Endothelial cell of umbilical vein (primary cell): Measurements from ENCODE around the gene SETD3. TPM values are rescaled to one million over a fixed set of nuclear protein-coding genes. Genes with fewer than 3 reads are reported as not detected.

Source experiments
- BruUV-seq: library from RNA; stranded (reverse); fragments of 400-500 nt; replicated peaks from 2 replicates; lab custom pipeline; 2021; lab: Mats Ljungman, UMichigan
- CTCF ChIA-PET: fragments of 300-600, 350-600 bp; sonication (Branson Sonifier 250); formaldehyde crosslinking; loops from one replicate; lab custom pipeline; 2021; ENCODE audit warnings: antibody characterized with exemption, inconsistent platforms; lab: Charles Lee
- POLR2A ChIA-PET: fragments of 300-600, 350-600 bp; sonication (Branson Sonifier 250); formaldehyde crosslinking; loops from one replicate; lab custom pipeline; 2021; ENCODE audit warnings: antibody characterized with exemption, inconsistent platforms; lab: Charles Lee
- DNase-seq: peaks from one replicate; pipeline ENCODE4 v3.0.0-alpha.2; 2011; ENCODE audit warnings: low read depth, low spot score
- FAIRE-seq: peaks from 2 replicates; lab custom pipeline; 2011; peaks lifted over from hg19 to GRCh38; lab: Jason Lieb, UNC
- H2AFZ ChIP-seq: 2 replicates; pipeline ENCODE4 v1.6.0; 2012; ENCODE audit warnings: low read depth, low read length, control low read depth, inconsistent platforms
- H3K27ac ChIP-seq: 2 replicates; pipeline ENCODE4 v1.5.1; 2011; ENCODE audit warnings: low read depth, mild to moderate bottlenecking, control low read depth, low read length, moderate library complexity; ENCODE audit not compliant: insufficient read depth
- H3K27me3 ChIP-seq, 2 experiments: 2 replicates each; pipeline versions ENCODE4 v1.6.0 to v1.6.1; 2011; ENCODE audit warnings: low read length in 2 of 2, mixed read lengths in 1 of 2; ENCODE audit not compliant: control insufficient read depth in 2 of 2, insufficient read depth in 2 of 2
- H3K36me3 ChIP-seq, 2 experiments: 2 replicates in 1 of 2; 3 replicates in 1 of 2; pipeline ENCODE4 v1.5.1; 2011; ENCODE audit warnings: low read length in 2 of 2, mild to moderate bottlenecking in 1 of 2, moderate library complexity in 1 of 2; ENCODE audit not compliant: control insufficient read depth in 2 of 2, insufficient read depth in 2 of 2; ENCODE audit errors: extremely low read depth in 1 of 2
- H3K4me1 ChIP-seq: 3 replicates; pipeline ENCODE4 v1.5.1; 2011; ENCODE audit warnings: mild to moderate bottlenecking, low read length; ENCODE audit not compliant: control insufficient read depth, insufficient read depth; ENCODE audit errors: extremely low read depth
- H3K4me2 ChIP-seq: 2 replicates; pipeline ENCODE4 v1.6.1; 2011; ENCODE audit warnings: low read length, control low read depth, mixed read lengths; ENCODE audit not compliant: insufficient read depth
- H3K4me3 ChIP-seq, 3 experiments: fragments of 200-600 bp in 1 of 3; sonication (generic), shearing (Covaris generic) in 1 of 3; replicated peaks in 1 of 3; 2 replicates each; pipeline ENCODE4 v1.5.1; 2011 to 2016; ENCODE audit warnings: control low read depth in 3 of 3, low read length in 3 of 3, mild to moderate bottlenecking in 2 of 3, inconsistent platforms in 1 of 3, low read depth in 1 of 3, moderate library complexity in 1 of 3; ENCODE audit not compliant: insufficient read depth in 1 of 3
- H3K79me2 ChIP-seq: 2 replicates; pipeline ENCODE4 v1.6.0; 2012; ENCODE audit warnings: low read length, inconsistent platforms; ENCODE audit not compliant: control insufficient read depth, insufficient read depth
- H3K9ac ChIP-seq: replicated peaks from 2 replicates; pipeline ENCODE3; 2011; ENCODE audit warnings: low read length, control low read depth; ENCODE audit not compliant: insufficient read depth; ENCODE audit errors: extremely low read depth
- H3K9me1 ChIP-seq: replicated peaks from 3 replicates; pipeline ENCODE4 v1.6.0; 2011; ENCODE audit warnings: mild to moderate bottlenecking, low read length; ENCODE audit not compliant: control insufficient read depth, insufficient read depth; ENCODE audit errors: extremely low read depth
- H3K9me3 ChIP-seq: replicated peaks from 2 replicates; pipeline ENCODE4 v1.5.1; 2012; ENCODE audit warnings: low read length, inconsistent platforms; ENCODE audit not compliant: control insufficient read depth, insufficient read depth
- H4K20me1 ChIP-seq: replicated peaks from 2 replicates; pipeline ENCODE3; 2011; ENCODE audit warnings: mild to moderate bottlenecking, low read length; ENCODE audit not compliant: control insufficient read depth, insufficient read depth; ENCODE audit errors: extremely low read depth
- CTCF ChIP-seq, 2 donors: IDR thresholded peaks; 1 replicate in 1 of 2; 2 replicates in 1 of 2; pipeline ENCODE4 v1.5.1; 2011; ENCODE audit warnings: low read length in 2 of 2, mild to moderate bottlenecking in 2 of 2, moderate library complexity in 2 of 2, control low read depth in 1 of 2, inconsistent platforms in 1 of 2, low read depth in 1 of 2; ENCODE audit not compliant: insufficient read depth in 1 of 2; ENCODE audit errors: extremely low read depth in 1 of 2
- EZH2 ChIP-seq: IDR thresholded peaks from 2 replicates; pipeline ENCODE4 v1.6.1; 2012; ENCODE audit warnings: borderline replicate concordance, low read depth, mild to moderate bottlenecking, moderate library complexity, low read length, inconsistent platforms; ENCODE audit not compliant: severe bottlenecking
- FOS ChIP-seq: IDR thresholded peaks from 2 replicates; pipeline ENCODE4 v1.6.1; 2011; ENCODE audit warnings: mild to moderate bottlenecking, low read length, moderate library complexity, borderline replicate concordance; ENCODE audit not compliant: insufficient read depth
- GATA2 ChIP-seq: IDR thresholded peaks from 2 replicates; pipeline ENCODE4 v1.7.0; 2011; ENCODE audit warnings: low read depth, mild to moderate bottlenecking, moderate library complexity, mixed read lengths, low read length; ENCODE audit not compliant: insufficient read length, insufficient read depth
- JUN ChIP-seq: IDR thresholded peaks from 2 replicates; pipeline ENCODE4 v1.6.1; 2011; ENCODE audit warnings: borderline replicate concordance, low read depth; ENCODE audit not compliant: insufficient read length, insufficient read depth
- MAX ChIP-seq: IDR thresholded peaks from 2 replicates; pipeline ENCODE4 v1.6.1; 2011; ENCODE audit not compliant: insufficient read depth, insufficient read length
- MYC ChIP-seq: IDR thresholded peaks from one replicate; pipeline ENCODE4 v1.6.1; 2011; ENCODE audit warnings: mild to moderate bottlenecking, low read depth, low read length
- POLR2A ChIP-seq: IDR thresholded peaks from 2 replicates; pipeline ENCODE4 v1.6.1; 2012; ENCODE audit warnings: low read depth, mild to moderate bottlenecking, control low read depth, low read length
- POLR2AphosphoS5 ChIP-seq: IDR thresholded peaks from 2 replicates; pipeline ENCODE4 v1.6.1; 2012; ENCODE audit warnings: low read depth, mild to moderate bottlenecking, control low read depth, low read length, moderate library complexity; ENCODE audit not compliant: insufficient read depth
- dilution Hi-C: fragments of 300-500 bp; cut with MboI; formaldehyde crosslinking; loops from one replicate; pipeline ENCODE4 v1.15.0; 2019; ENCODE audit warnings: low sequenced_read_pairs; ENCODE audit not compliant: extremely low pct_ligation_motif_present
- intact Hi-C: fragments of 100-400 bp; cut with micrococcal nuclease; formaldehyde crosslinking; loops from one replicate; pipeline ENCODE4 v1.10.0; 2022
- polyA plus RNA-seq, 4 experiments: library from polyadenylated mRNA; depleted of rRNA in 3 of 4; stranded (reverse) in 3 of 4; unstranded in 1 of 4; fragments of >200 nt; gene quantifications; 2 replicates each; pipeline versions ENCODE4 v1.2.1 to v1.2.3, GENCODE V29; 2011 to 2012; ENCODE audit warnings: missing spikeins in 1 of 4
- total RNA-seq: library from RNA; stranded (reverse); gene quantifications from 2 replicates; pipeline ENCODE4 v1.2.3, GENCODE V29; 2021

The SETD3 gene
- total and polyA plus RNA-seq, 2 donors (not counting 3 experiments of a cell fraction or from before 2014, with no cell fraction given), result 18.1 to 53.1 TPM

GRCh38 chr14:99357151-99357915 lies 123.3 kb downstream of the SETD3 start:
- Histone ChIP-seq H3K4me3 (no peak overlapping the region), H3K27me3 (no peaks in the 10 kb centered on the region), H3K36me3 (no peaks in the 10 kb centered on the region), H3K9me1 (no peaks in the 10 kb centered on the region), H3K9me3 (no peaks in the 10 kb centered on the region), H2AFZ (no peak overlapping the region), H3K9ac (no peak overlapping the region), H3K79me2 (no peaks in the 10 kb centered on the region), H4K20me1 (no peaks in the 10 kb centered on the region), H3K4me2 (no peak overlapping the region), H3K27ac (no peak overlapping the region), H3K4me1 (no peaks in the 10 kb centered on the region)
- no TSS peak for BruUV-seq
- intact Hi-C loops (no loop called here), dilution Hi-C loops (no loop called here)
- no peak for FAIRE-seq
- ChIA-PET POLR2A (no interaction called here), CTCF (no interaction called here)
- DNase-seq, result no peak
- no peak for TF ChIP-seq MYC
- no peak for TF ChIP-seq POLR2A
- no peak for TF ChIP-seq JUN
- TF ChIP-seq FOS, result no peak
- no peak for TF ChIP-seq GATA2
- no peak for TF ChIP-seq MAX
- no peak for TF ChIP-seq POLR2AphosphoS5
- TF ChIP-seq CTCF (IDR thresholded peaks at IDR 0.05; ENCODE audit: extremely low read depth in 1 of 2, insufficient read depth in 1 of 2, low read depth in 1 of 2, low read length in 2 of 2), result no peak
- no peak for TF ChIP-seq EZH2
